Pancreas (tissue), 10 donors: ENCODE results near the gene BTBD9. TPM values are rescaled to one million over a fixed set of nuclear protein-coding genes. Genes with fewer than 3 reads are reported as not detected.

ENCODE experiments used
- ATAC-seq, 4 donors: fragments of 200-7000 bp; cut with Tn5 transposase; one replicate each; pipeline versions ENCODE4 v1.8.0 to v1.9.1; 2020; ENCODE audit warnings: mild to moderate bottlenecking in 4 of 4, moderate library complexity in 4 of 4
- DNase-seq, 6 donors: peaks; one replicate each; pipeline ENCODE4 v3.0.0-alpha.2; 2020
- FAIRE-seq: peaks from 2 replicates; lab custom pipeline; 2012; peaks lifted over from hg19 to GRCh38; lab: Jason Lieb, UNC
- H3K27ac ChIP-seq, 4 donors: fragments of 200-600 bp; sonication (generic); 1 replicate in 3 of 4; 2 replicates in 1 of 4; pipeline versions ENCODE4 v1.5.0 to v1.8.0; 2020
- H3K27me3 ChIP-seq, 4 donors: fragments of 200-600 bp; one replicate each; pipeline ENCODE4 v1.8.0; 2021
- H3K36me3 ChIP-seq, 3 donors: fragments of 200-600 bp; sonication (generic) in 1 of 3; one replicate each; pipeline versions ENCODE4 v1.5.0 to v1.8.0; 2020 to 2021
- H3K4me1 ChIP-seq, 3 donors: fragments of 200-600 bp; one replicate each; pipeline ENCODE4 v1.8.0; 2021
- H3K4me3 ChIP-seq, 4 donors: fragments of 200-600 bp; sonication (generic) in 2 of 4; one replicate each; pipeline versions ENCODE4 v1.5.0 to v1.8.0; 2020 to 2021
- H3K9me3 ChIP-seq, 4 donors: fragments of 200-600 bp; one replicate each; pipeline ENCODE4 v1.8.0; 2021
- WGBS, 2 donors: extraction: QIAGEN DNeasy Blood & Tissue Kit; methylation state at CpG; one replicate each; pipeline ENCODE4 v1.1.7; 2013; 5-methylcytosine and 5-hydroxymethylcytosine counted together
- intact Hi-C, 3 donors: fragments of 100-400 bp; cut with DNase I; formaldehyde crosslinking; loops; one replicate each; pipeline versions ENCODE4 v1.11.1 to v1.14.2; 2022
- polyA plus RNA-seq, 2 donors: library from polyadenylated mRNA; stranded (reverse); fragments of 200-250 nt; gene quantifications; one replicate each; pipeline ENCODE4 v1.2.3, GENCODE V29; 2013
- total RNA-seq, 6 donors: library from RNA; stranded (reverse); fragmentation: NEBNext Ultra II Directional in 4 of 6; extraction: Animal tissue kit (Norgen Biotek cat#: 25700) in 4 of 6; gene quantifications; one replicate each; pipeline versions ENCODE4 v1.2.1 to v1.2.4, GENCODE V29; 2021 to 2023
- TF ChIP-seq, protein P1 (sequence below), 4 donors: fragments of 200-600 bp; sonication (generic) in 3 of 4; IDR thresholded peaks; one replicate each; pipeline versions ENCODE4 v1.5.0 to v1.8.0; 2021; ENCODE audit warnings: antibody characterized with exemption in 4 of 4
- donor health status: healthy with polysubstance abuse.
- donor health status: DM: no; HTN: no; CAD: no; lungs with moderate emphysema.
- donor health status: DM: no; HTN: no; CAD: no.
- donor health status: control.
- donor health status: control.
- donor health status: Bipolar disorder and iron deficiency.
- donor health status: DM: yes; HTN: yes; CAD: no.
- donor health status: DM: no; HTN: no; CAD: no.
- donor health status: DM: no; HTN: no; CAD: no.
- donor health status: DM: yes; HTN: yes; CAD: no.

The BTBD9 gene
- total and polyA plus RNA-seq, 8 donors, result 2.2 to 11.0 (median 7.1) TPM

GRCh38 chr6:38212579-38212978, 427.1 kb downstream of the BTBD9 start:
- H3K27me3 ChIP-seq, result no peaks in the 10 kb centered on the region
- H3K36me3 ChIP-seq, result no peaks in the 10 kb centered on the region
- FAIRE-seq (no peak), DNase-seq (no peak), ATAC-seq (peak; percentile 50 to 71 (median 57))
- H3K27ac ChIP-seq, result peak overlapping the region in 2 of 4 donors; percentile 7 to 12
- TF ChIP-seq, protein P1, sequence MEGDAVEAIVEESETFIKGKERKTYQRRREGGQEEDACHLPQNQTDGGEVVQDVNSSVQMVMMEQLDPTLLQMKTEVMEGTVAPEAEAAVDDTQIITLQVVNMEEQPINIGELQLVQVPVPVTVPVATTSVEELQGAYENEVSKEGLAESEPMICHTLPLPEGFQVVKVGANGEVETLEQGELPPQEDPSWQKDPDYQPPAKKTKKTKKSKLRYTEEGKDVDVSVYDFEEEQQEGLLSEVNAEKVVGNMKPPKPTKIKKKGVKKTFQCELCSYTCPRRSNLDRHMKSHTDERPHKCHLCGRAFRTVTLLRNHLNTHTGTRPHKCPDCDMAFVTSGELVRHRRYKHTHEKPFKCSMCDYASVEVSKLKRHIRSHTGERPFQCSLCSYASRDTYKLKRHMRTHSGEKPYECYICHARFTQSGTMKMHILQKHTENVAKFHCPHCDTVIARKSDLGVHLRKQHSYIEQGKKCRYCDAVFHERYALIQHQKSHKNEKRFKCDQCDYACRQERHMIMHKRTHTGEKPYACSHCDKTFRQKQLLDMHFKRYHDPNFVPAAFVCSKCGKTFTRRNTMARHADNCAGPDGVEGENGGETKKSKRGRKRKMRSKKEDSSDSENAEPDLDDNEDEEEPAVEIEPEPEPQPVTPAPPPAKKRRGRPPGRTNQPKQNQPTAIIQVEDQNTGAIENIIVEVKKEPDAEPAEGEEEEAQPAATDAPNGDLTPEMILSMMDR (IDR thresholded peaks at IDR 0.05), result no peak
- H3K9me3 ChIP-seq, result no peaks in the 10 kb centered on the region
- peaks cover 0 to 3% (median 0%) of the 10 kb centered on the region in 3 donors for H3K4me1 ChIP-seq
- intact Hi-C loops, result no loop called here
- WGBS, 2 donors, result 56 to 63% methylated on average over 5 of the region's 5 CpGs
- H3K4me3 ChIP-seq, result no peak overlapping the region

GRCh38 chr6:38212116-38212515, 427.6 kb downstream of the BTBD9 start:
- TF ChIP-seq, protein P1 (IDR thresholded peaks at IDR 0.05), result no peak
- no peak for DNase-seq
- H3K4me1 ChIP-seq, result peaks cover 0 to 3% (median 0%) of the 10 kb centered on the region in 3 donors
- peak overlapping the region in 1 of 4 donors; percentile 12 for H3K27ac ChIP-seq
- ATAC-seq, result no peak
- FAIRE-seq, result no peak
- no peaks in the 10 kb centered on the region for H3K9me3 ChIP-seq
- H3K36me3 ChIP-seq, result no peaks in the 10 kb centered on the region
- H3K27me3 ChIP-seq, result no peaks in the 10 kb centered on the region
- intact Hi-C loops, result no loop called here
- 98% methylated on average over 3 of the region's 3 CpGs for WGBS, 2 donors
- H3K4me3 ChIP-seq, result no peak overlapping the region

GRCh38 chr6:38209371-38210260, 430.1 kb downstream of the BTBD9 start:
- no peaks in the 10 kb centered on the region for H3K9me3 ChIP-seq
- no peak overlapping the region for H3K4me3 ChIP-seq
- TF ChIP-seq, protein P1 (IDR thresholded peaks at IDR 0.05), result no peak
- H3K27ac ChIP-seq, result no peak overlapping the region
- 78% methylated on average over 18 of the region's 18 CpGs for WGBS, 2 donors
- H3K27me3 ChIP-seq, result no peaks in the 10 kb centered on the region
- H3K4me1 ChIP-seq, result peaks cover 0 to 3% (median 0%) of the 10 kb centered on the region in 3 donors
- no peaks in the 10 kb centered on the region for H3K36me3 ChIP-seq
- FAIRE-seq (no peak), DNase-seq (no peak), ATAC-seq (no peak)
- intact Hi-C loops, result no loop called here

DNA sequence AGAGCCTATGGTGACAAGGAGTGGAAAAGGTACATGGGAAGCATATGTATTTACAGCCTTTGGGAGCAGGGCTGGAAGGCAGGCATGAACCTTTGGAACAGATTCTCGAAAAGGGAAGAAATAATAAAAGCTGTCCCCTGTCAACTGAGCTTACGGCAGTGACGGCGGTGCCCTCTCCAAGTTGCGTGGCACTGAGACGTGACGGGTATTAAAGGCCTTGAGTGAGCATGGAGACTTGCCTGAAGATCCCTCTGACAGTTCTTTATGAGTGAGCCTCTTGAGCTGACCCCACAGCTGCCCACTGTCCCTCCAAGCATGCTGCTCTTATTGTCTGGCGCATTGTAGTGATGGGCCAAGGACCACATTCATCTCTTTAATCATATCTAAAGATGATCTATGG, 431.7 kb downstream of the BTBD9 start:
- no peaks in the 10 kb centered on the region for H3K4me1 ChIP-seq
- H3K36me3 ChIP-seq, result no peaks in the 10 kb centered on the region
- 93 to 99% methylated on average over 8 of the region's 8 CpGs for WGBS, 2 donors
- no peak for FAIRE-seq
- intact Hi-C loops, result no loop called here
- no peak overlapping the region for H3K27ac ChIP-seq
- TF ChIP-seq, protein P1 (IDR thresholded peaks at IDR 0.05), result no peak
- no peaks in the 10 kb centered on the region for H3K9me3 ChIP-seq
- ATAC-seq, result no peak
- no peaks in the 10 kb centered on the region for H3K27me3 ChIP-seq
- no peak for DNase-seq
- no peak overlapping the region for H3K4me3 ChIP-seq

- intact Hi-C loops, result no loop called here
- no peak for ATAC-seq
- Histone ChIP-seq H3K27me3 (no peaks in the 10 kb centered on the region), H3K4me1 (no peaks in the 10 kb centered on the region), H3K36me3 (no peaks in the 10 kb centered on the region), H3K4me3 (no peak overlapping the region), H3K27ac (no peak overlapping the region), H3K9me3 (no peaks in the 10 kb centered on the region)
- no peak for DNase-seq
- TF ChIP-seq, protein P1 (IDR thresholded peaks at IDR 0.05), result no peak
- WGBS, 2 donors, result 96 to 98% methylated on average over 4 of the region's 4 CpGs
- FAIRE-seq, result no peak
Observed at GRCh38 chr6:38207375-38207774, 432.4 kb downstream of the BTBD9 start.
